Measurements from ENCODE around the gene DUSP14. TPM values are rescaled to one million over a fixed set of nuclear protein-coding genes. Genes with fewer than 3 reads are reported as not detected.
"Not testable (repeated sequence)": the region's sequence is repeated elsewhere in the genome, so short reads cannot be mapped to it uniquely, and the experiment has no call there.

DUSP14 gene
- total RNA-seq, 1 experiment from 2014 or later, result 86.9 TPM

GRCh38 chr17:37502009-37502936 lies 12.6 kb downstream of the DUSP14 start:
- peaks cover 42% of the 10 kb centered on the region for H3K36me3 ChIP-seq
- DNase-seq, result no peak
- H3K9me3 ChIP-seq, result no peaks in the 10 kb centered on the region
- H3K4me3 ChIP-seq, result no peak overlapping the region
- H3K27me3 ChIP-seq, result no peaks in the 10 kb centered on the region

GRCh38 chr17:37503148-37503547 lies 13.5 kb downstream of the DUSP14 start:
- H3K4me3 ChIP-seq, result no peak overlapping the region
- DNase-seq, result no peak

GRCh38 chr17:37505333-37505732 lies 15.6 kb downstream of the DUSP14 start:
- H3K9me3 ChIP-seq, result no peaks in the 10 kb centered on the region
- H3K4me3 ChIP-seq, result no peak overlapping the region
- H3K27me3 ChIP-seq, result no peaks in the 10 kb centered on the region
- DNase-seq, result no peak
- H3K36me3 ChIP-seq, result peaks cover 44% of the 10 kb centered on the region

More at GRCh38 chr17:37503148-37503547, 13.5 kb downstream of the DUSP14 start:
- Histone ChIP-seq H3K36me3 (peaks cover 50% of the 10 kb centered on the region), H3K27me3 (no peaks in the 10 kb centered on the region), H3K9me3 (no peaks in the 10 kb centered on the region)

GRCh38 chr17:37506678-37507077 lies 17.0 kb downstream of the DUSP14 start:
- no peak overlapping the region for H3K4me3 ChIP-seq
- peaks cover 39% of the 10 kb centered on the region for H3K36me3 ChIP-seq
- H3K27me3 ChIP-seq, result no peaks in the 10 kb centered on the region
- H3K9me3 ChIP-seq, result no peaks in the 10 kb centered on the region
- peak; percentile 46 for DNase-seq

- Histone ChIP-seq H3K27me3 (no peaks in the 10 kb centered on the region), H3K36me3 (peaks cover 39% of the 10 kb centered on the region), H3K9me3 (no peaks in the 10 kb centered on the region), H3K4me3 (no peak overlapping the region)
- no peak for DNase-seq
Measured at GRCh38 chr17:37507111-37507510, 17.4 kb downstream of the DUSP14 start.

- Histone ChIP-seq H3K9me3 (no peaks in the 10 kb centered on the region), H3K4me3 (no peak overlapping the region), H3K36me3 (peaks cover 54% of the 10 kb centered on the region), H3K27me3 (no peaks in the 10 kb centered on the region)
- DNase-seq, result no peak
Measured at GRCh38 chr17:37510056-37510455, 20.4 kb downstream of the DUSP14 start.

GRCh38 chr17:37511642-37512041 lies 22.0 kb downstream of the DUSP14 start:
- H3K4me3 ChIP-seq, DNase-seq, H3K27me3 ChIP-seq, H3K9me3 ChIP-seq: not testable (repeated sequence)
- H3K36me3 ChIP-seq, result peaks cover 68% of the 10 kb centered on the region

- peaks cover 63% of the 10 kb centered on the region for H3K36me3 ChIP-seq
- DNase-seq, result no peak
- H3K4me3 ChIP-seq, result no peak overlapping the region
- no peaks in the 10 kb centered on the region for H3K9me3 ChIP-seq
- H3K27me3 ChIP-seq, result no peaks in the 10 kb centered on the region
Measured at GRCh38 chr17:37512442-37513068, 22.9 kb downstream of the DUSP14 start.

GRCh38 chr17:37513711-37514110 lies 24.0 kb downstream of the DUSP14 start:
- DNase-seq, result no peak
- H3K9me3 ChIP-seq, result no peaks in the 10 kb centered on the region
- no peak overlapping the region for H3K4me3 ChIP-seq
- peaks cover 67% of the 10 kb centered on the region for H3K36me3 ChIP-seq
- H3K27me3 ChIP-seq, result no peaks in the 10 kb centered on the region

GRCh38 chr17:37516127-37516571 lies 26.5 kb downstream of the DUSP14 start:
- no peak for DNase-seq
- no peak overlapping the region for H3K4me3 ChIP-seq
- no peaks in the 10 kb centered on the region for H3K9me3 ChIP-seq
- peaks cover 59% of the 10 kb centered on the region for H3K36me3 ChIP-seq
- H3K27me3 ChIP-seq, result no peaks in the 10 kb centered on the region

GRCh38 chr17:37517881-37518280 lies 28.2 kb downstream of the DUSP14 start:
- H3K9me3 ChIP-seq, result no peaks in the 10 kb centered on the region
- H3K36me3 ChIP-seq, result peaks cover 48% of the 10 kb centered on the region
- H3K4me3 ChIP-seq, result no peak overlapping the region
- H3K27me3 ChIP-seq, result no peaks in the 10 kb centered on the region
- no peak for DNase-seq

- no peak overlapping the region for H3K4me3 ChIP-seq
- H3K9me3 ChIP-seq, result no peaks in the 10 kb centered on the region
- peak; percentile 24 for DNase-seq
- no peaks in the 10 kb centered on the region for H3K27me3 ChIP-seq
- peaks cover 44% of the 10 kb centered on the region for H3K36me3 ChIP-seq
Measured at GRCh38 chr17:37518826-37519225, 29.1 kb downstream of the DUSP14 start.

GRCh38 chr17:37519251-37519985 lies 29.7 kb downstream of the DUSP14 start:
- DNase-seq, result no peak
- Histone ChIP-seq H3K9me3 (no peaks in the 10 kb centered on the region), H3K27me3 (no peaks in the 10 kb centered on the region), H3K36me3 (peaks cover 43% of the 10 kb centered on the region), H3K4me3 (no peak overlapping the region)

GRCh38 chr17:37520174-37520573 lies 30.5 kb downstream of the DUSP14 start:
- H3K27me3 ChIP-seq, result no peaks in the 10 kb centered on the region
- no peak overlapping the region for H3K4me3 ChIP-seq
- DNase-seq, result no peak
- H3K36me3 ChIP-seq, result peaks cover 40% of the 10 kb centered on the region
- no peaks in the 10 kb centered on the region for H3K9me3 ChIP-seq

GRCh38 chr17:37521821-37522220 lies 32.1 kb downstream of the DUSP14 start:
- Histone ChIP-seq H3K36me3 (peaks cover 32% of the 10 kb centered on the region), H3K27me3 (no peaks in the 10 kb centered on the region), H3K4me3 (no peak overlapping the region), H3K9me3 (no peaks in the 10 kb centered on the region)
- no peak for DNase-seq

- H3K27me3 ChIP-seq, result no peaks in the 10 kb centered on the region
- no peaks in the 10 kb centered on the region for H3K9me3 ChIP-seq
- peaks cover 24% of the 10 kb centered on the region for H3K36me3 ChIP-seq
- DNase-seq, result no peak
- no peak overlapping the region for H3K4me3 ChIP-seq
Measured at GRCh38 chr17:37523715-37524219, 34.1 kb downstream of the DUSP14 start.
